SIG-M5 treated with dmso at 0.1 percent for 504 hours (cell line): ENCODE results near the gene TRIM16.
"Not testable (repeated sequence)": the region's sequence is repeated elsewhere in the genome, so short reads cannot be mapped to it uniquely, and the experiment has no call there.

Source experiments
- DNase-seq: peaks from one replicate; lab custom pipeline; 2025; ENCODE audit not compliant: unreplicated experiment; lab: John Stamatoyannopoulos, UW

The TRIM16 gene

DNA sequence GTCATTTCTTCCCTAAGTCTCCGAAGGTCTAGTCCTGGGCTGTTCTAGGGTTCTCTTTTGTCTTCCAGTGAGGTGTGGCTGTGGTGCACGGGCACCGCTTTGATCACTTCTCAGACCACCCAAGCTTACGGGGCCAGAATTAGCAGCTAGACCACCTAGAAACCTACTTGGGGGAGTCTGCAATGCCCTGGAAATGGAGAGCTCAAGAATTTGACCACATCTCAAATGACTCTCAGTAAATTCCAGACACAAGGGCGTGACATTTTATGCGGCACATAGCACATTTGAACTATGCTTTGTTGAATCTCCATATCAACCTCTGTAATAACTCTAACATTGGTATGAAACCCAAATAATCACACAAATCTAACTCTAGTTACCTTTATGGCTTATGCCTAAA lies 24.9 kb downstream of the TRIM16 start:
- DNase-seq = no peak

DNA sequence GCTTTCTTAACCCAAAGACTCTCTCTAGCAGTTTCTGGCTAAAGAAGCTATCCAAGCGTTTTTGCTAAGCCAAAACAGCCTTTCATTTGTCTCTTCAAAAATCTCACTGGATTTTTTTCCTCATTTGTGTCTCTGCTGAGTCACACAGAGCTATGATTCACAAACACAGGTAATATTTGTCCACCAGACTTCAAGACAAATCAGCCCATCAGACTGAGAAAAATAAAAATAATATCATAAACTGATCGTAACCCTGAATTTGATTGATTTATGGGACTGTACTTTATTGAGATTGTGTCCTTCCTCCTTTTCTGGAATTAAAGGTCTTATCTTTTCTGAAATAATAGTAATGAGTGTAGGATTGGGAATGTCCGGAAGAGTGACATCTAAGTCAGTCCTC lies 25.8 kb downstream of the TRIM16 start:
- DNase-seq = no peak

DNA sequence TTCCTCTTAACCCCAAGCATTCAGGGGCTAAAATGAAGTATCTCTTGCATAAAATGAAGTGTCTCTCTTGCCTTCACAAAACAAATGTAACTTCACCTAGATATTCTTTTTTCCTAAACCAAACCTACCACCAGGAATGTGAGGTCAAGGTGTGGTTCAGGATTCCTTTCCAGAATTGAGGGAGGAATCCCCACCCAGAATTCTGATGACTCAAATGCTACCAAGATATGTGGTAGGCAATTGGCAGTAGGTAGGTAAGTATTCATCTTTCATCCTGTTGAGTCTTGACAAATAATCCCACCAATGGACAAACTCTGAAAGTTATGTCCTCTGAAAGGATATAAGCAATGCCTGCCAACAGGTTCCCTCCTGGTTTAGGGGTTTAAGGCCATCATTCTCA lies 26.2 kb downstream of the TRIM16 start:
- DNase-seq = no peak

DNA sequence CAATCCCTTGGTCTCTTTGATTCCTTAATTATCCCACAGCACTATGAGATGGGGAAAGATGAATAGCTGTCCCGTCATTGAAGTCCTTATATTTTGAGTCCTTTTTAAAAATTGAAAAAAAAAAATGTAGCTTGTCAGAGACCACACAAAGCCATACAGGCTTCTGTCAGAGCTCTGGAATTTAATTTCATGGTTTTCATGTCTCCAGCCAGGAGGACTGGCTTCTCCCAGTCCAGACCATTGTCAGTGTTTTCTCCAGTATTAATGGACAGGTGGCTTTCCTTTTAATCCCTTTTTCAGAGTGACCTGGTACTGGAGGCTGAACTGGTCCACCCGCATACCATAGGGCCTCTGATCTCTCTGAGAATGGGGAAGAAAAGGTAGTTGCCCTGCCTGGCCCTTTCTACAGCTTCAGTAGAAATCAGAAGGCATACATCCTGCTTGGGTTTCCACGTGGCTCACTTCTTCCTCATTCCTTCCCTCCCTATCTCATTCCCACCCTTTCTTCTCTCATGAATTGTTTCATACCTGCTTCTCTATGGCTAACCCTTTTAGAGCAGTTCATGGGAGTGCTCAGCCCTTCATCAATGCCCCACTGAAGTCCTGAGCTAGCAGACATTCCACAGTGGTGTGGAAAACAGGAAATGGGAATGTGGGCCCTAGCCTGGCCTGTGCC lies 29.1 kb downstream of the TRIM16 start:
- no peak for DNase-seq

DNA sequence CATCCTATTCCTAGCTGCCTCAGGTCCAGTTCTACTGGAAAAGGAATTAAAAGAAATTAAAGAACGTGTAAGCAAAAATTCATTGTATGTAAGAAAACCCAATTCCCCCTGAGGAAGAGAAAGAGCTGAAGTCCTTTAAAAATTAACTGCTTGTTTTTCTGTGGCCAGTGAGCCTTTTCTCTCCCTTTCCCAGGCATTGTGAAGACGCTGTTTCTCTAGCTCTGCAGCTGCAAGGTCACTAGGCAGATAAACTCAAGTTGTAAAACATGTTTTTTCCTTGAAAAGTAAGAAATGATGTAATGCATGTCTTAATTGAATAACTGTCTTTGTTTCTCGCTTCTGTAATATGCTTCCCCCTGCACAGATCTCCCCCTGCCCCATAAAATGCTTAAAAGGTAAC lies 29.7 kb downstream of the TRIM16 start:
- DNase-seq = not testable (repeated sequence)

DNA sequence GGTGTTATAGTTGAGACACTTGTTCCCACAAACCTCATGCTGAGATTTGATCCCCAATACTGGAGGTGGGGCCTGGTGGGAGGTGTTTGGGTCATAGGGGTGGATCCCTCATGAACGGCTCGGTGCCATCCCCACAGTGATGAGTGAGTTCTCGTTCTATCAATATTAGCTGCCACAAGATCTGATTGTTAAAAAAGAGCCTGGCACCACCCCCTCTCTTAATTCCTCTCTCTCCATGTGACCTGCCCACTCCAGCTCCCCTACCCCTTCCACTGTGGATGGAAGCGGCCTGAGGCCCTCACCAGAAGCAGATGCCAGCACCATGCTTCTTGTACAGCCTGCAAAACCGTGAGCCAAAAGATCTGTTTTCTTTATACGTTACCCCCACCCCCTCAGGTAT lies 31.2 kb downstream of the TRIM16 start:
- no peak for DNase-seq

DNA sequence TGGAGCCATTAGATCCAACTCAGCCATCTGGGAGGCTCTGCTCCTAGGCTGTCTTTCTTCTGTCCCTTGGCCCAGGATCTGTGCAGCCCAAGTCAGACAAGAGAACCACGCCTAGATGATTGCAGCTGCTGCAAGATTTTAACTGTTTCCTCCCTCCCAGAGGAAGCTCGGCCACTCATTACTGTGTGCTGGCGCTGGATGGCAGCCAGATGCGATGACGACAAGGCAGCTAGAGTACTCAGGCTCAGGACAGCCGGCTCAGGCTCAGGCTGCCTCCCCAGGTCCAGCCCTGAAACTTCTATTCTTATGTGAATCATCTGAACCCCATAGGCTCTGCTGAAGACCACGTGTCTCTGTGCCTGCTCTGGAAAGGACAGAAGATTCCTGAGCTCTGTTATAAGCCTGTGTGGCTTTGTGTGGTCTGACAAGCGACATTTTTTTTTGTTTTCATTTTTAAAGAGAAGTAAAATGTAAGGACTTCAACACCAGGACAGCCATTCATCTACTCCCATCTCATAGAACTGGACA lies 32.5 kb downstream of the TRIM16 start:
- DNase-seq = peak; percentile 98

DNA sequence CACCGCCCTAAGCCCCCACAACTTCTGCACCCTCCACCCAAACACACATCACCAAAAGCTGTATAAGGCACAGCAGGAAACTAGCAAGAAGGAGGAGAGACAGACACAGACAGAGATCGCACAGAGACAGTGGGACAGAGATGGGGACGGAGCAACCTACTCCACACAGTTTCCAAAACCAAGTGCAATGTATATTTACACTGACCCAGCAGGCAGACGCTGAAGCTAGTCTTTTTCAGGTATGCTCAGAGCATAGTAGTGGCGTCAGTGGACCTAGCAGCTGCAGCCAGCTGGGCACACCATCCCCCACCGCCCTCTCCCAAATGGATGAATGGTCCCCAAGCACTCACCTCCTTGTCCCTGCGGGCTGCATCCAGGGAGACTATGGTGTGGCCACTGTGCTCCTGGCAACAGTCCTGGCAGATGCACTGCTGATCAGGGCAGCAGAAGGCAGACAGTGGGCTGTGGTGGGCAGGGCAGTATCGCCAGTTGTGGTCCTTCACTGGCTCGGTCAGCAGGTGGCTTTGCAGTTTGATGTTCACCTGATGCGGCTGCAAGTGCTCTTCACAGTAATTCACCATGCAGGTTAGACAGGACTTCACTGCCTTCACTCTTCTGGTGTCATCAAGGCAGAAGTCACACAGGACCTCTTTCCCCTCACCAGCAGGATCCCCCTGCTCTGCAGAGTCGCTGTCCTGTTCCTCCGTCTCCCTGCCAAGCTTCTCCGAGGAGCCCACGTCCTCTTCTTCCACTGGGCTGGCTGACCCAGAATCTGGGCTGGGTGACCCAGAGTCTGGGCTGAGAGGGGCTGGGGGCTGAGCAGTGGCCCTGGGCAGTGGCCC lies 33.1 kb downstream of the TRIM16 start:
- DNase-seq = no peak

DNA sequence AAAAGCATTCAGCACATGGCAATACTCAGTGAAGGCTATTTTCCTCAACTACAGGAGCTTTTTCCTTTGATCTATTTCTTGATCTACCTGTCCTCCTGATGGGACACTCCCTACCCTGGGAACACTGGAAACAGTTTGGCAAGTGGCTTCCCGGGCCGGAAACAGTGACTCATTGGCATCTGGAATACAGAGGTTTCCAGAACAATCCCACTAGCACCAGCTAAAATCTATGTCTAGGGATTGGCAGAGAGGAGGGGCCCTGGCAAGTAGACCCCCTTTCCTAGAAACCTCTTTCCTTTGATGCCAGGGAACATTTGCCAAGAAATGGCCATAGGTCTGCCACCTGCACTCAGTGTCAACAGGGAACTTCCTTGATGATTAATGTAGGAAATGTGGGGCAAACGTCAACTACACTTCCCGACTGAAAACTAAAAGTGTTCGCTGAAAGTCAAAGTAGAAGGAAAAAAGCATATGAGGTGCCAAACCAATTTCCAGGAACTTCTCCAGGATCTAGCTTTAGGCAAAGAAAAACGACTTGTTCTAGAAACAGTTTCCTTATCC lies 34.2 kb downstream of the TRIM16 start:
- no peak for DNase-seq

DNA sequence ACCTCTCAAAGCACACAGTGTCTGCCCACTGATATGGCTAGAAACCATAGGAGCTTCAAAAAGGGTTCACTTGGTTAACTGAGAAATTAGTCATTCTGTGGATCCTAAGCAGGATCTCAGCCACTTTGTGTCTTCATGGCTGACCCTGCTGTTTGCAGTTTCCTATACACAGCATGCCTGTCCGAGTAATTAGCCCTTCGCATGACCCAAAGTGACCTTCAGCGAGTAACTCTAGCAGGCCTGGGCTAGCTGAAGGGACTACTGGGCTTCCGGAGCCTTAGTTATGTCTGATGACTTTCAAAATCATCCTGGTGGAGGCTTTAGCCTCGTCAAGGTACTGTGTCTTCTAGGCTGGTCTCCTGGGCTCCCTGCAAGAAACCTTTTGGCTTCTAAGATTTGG lies 35.7 kb downstream of the TRIM16 start:
- DNase-seq = no peak

DNA sequence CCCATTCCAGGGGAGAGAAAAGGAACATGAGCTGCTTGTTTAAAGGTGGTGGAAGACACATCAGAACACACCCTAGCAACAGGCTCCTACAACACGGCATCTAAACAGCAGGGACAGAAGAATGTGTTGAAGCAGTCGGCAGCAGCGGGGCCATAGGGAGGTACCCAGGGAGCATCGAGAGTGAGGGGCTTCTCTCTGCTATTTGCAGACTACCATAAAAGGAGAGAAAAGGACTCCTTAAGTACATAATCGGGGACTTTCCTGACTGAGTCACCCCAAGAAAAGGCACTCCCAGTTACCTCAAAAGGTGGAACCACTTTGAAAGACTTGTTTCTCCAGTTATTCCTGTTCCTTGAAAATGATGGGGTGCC lies 38.2 kb downstream of the TRIM16 start:
- peak; percentile 35 for DNase-seq

DNA sequence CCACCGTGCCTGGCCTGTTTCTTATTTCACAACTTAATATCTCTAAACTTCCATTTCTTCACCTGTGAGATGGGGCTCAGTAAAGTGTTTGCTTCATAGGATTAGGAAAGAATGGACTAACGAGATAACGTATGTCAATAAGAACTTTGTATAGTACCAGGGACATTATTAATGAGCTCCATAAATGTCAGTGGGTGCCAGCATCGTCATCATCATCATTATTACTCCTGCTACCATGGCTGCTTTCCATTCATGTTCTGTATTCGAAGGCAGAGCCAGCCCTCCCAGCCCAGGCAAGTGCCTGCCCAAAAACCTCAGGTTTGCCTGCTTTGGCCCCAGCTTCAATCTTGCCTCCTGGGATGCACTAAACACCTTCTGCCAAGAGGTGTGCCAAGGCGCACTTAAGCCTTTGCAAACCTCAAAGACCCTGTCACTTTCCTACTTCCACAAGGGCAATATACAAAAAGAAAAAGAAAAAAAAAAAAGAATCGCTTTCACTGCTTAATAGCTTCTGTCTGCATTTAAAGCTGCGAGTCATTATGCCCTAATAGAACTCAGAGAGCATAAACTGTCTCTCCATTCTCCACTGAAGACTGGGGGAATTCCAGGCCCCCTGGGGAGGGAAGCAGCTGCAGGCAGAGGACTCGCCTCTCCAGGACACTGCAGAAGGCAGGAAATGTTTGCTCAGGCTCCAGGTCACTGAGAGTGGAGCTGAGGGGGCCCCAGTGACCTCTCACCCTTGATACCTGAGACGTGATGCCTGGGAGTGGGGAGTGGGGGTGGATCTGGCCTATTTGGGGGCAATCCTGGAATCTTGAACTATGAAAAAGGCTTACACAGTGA lies 38.8 kb downstream of the TRIM16 start:
- DNase-seq = not testable (repeated sequence)

DNA sequence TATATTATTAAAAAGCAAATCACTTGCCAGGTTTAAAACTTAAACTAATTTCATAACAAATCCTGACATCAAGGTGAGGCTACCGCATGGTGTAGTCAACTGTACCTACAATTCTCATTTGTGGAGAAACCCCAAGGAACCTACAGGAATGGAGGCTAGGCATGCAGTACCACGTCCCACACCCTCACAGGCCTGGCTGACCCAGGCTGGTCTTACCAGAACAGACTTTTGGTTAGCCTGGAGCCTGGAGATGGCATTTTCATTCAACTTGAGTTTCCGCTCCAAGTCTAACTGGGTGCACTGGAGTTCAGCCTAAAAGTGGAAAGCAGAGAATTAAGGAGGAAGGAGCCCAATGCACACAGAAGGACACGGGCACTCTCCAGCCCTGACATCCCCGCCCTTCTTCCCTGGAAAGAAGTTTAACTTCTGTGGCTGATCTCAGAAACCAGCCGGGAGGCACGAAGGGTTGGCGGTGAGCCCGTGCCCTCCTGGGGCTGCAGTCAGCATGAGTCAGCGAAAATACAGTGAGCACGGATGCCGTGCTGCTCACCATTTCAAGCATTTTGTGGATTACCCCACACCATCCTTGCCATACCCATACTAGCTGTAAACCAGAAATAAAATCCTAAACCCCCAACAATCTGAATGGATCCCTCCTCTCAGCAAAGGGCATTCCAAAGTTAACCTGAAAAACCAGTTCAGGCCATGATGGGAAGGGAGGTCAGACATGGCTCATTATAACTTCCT lies 41.4 kb downstream of the TRIM16 start:
- not testable (repeated sequence) for DNase-seq

DNA sequence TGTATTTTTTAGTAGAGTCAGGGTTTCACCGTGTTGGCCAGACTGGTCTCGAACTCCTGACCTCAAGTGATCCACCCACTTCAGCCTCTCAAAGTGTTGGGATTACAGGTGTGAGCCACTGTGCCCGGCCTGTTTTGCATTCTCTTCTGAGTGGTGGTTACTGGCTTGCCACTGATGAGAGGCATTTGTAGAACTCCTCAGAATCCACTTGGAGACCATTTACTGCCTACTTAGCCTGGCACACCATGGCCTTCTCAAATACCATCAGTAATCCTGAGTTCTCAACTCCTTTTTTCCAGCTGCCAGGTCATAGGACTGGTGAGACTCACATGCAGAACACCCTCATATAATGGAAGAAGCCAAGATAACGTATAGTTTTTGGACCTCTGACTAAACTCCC lies 42.1 kb downstream of the TRIM16 start:
- not testable (repeated sequence) for DNase-seq

DNA sequence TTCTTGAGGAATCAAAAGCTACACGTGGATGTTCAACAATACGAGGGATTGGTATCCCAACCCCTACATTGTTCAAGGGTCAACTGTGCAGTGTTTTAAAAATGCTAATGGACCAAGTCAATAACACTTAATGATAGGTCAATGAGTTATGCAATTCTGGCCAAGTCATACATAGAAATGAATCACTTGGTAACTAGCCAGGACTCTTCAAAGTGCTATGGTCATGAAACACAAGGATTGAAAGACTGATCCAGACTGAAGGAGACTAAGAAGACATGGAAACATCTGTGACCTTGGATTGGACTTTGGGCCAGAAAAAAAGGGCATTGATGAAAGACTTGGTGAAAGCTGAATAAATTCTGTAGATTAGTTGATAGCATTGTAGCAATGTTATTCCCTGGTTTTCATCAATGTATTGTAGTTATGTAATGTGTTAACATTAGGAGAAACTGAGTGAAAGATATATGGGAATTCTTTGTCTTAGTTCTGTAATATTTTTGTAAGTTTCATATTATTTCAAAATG lies 53.1 kb downstream of the TRIM16 start:
- not testable (repeated sequence) for DNase-seq

DNA sequence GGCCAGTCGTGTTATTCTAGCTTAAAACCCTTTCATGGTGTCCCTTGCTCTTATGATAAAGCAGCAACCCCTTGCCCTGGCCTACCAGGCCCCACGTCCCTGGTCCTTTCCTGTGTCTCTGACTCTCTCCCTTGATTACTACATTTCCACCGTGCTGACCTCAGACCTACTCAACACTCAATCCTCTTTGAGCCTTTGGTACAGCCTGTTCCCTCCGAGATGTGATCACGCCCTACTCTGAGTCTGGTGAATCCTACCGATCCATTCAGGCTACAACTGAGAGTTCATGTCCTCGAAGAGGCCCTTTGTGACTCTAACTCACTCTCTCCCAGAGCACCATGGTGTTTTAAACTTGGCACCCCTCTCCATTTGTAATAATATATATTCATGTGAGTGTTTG lies 54.1 kb downstream of the TRIM16 start:
- not testable (repeated sequence) for DNase-seq

DNA sequence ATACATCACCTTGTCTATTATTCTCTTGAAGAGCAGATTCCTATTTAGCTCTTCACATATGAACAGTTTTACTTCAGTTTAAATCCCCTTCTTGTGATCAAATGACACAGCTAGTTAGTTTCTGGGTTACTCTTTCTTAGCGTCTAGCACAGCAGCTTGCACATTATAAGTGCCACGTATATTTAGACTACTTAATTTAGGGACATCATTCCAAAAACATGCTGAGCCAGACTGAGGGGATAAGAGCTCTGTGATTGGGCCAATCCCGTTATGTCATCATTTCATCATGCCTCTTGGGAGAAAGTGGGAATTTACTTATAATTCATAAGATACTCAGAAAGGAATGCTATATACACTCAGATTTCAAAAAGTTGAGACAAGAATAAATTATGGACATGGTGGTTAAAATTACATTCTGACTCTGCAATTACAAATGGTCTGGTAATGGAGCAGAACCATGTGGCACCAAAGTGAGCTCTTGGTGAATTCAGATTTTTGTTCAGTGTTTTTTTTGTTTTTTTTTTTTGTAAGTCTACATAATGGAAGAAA lies 60.4 kb downstream of the TRIM16 start:
- DNase-seq = not testable (repeated sequence)

DNA sequence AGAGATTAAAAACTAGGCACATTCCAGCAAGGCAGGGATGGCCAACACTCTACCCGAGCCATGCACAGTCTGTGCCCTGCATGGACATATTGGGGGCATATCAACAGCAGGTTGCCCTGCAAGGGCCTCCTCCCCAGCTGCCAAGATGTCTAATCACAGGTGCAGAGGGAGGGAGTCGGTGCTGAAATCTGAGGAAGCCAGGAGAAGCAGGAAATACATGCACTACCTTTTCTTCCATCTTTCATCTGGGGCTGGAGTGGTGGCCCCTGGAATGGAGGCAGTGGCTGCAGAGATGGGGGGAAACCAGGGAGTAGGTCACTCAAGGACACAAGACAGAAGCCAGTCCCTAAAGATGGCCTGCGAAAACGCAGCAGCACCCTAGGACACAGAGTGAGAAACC lies 60.9 kb downstream of the TRIM16 start:
- DNase-seq = not testable (repeated sequence)

DNA sequence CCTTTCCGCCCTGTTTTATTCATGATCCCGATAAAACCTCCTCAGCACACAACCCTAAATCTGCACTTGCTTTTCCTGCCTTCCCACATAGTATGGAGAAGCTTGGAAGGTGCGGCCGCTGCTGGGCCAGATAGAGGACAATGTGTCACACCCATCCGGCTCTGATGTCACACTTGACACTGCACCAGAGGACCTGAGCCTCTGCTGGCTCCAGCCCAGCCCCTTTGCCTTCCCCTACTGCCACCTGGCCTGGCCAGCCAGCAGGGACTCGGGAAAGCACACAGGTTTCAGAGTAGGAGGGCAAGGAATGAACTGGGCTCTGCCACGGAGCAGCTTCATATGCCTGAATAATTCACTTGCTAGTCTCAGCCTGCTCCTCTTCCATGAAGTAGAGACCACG lies 62.0 kb downstream of the TRIM16 start:
- DNase-seq = not testable (repeated sequence)
